ENCODE measurements around the gene TPCN2.

Gene TPCN2

DNA sequence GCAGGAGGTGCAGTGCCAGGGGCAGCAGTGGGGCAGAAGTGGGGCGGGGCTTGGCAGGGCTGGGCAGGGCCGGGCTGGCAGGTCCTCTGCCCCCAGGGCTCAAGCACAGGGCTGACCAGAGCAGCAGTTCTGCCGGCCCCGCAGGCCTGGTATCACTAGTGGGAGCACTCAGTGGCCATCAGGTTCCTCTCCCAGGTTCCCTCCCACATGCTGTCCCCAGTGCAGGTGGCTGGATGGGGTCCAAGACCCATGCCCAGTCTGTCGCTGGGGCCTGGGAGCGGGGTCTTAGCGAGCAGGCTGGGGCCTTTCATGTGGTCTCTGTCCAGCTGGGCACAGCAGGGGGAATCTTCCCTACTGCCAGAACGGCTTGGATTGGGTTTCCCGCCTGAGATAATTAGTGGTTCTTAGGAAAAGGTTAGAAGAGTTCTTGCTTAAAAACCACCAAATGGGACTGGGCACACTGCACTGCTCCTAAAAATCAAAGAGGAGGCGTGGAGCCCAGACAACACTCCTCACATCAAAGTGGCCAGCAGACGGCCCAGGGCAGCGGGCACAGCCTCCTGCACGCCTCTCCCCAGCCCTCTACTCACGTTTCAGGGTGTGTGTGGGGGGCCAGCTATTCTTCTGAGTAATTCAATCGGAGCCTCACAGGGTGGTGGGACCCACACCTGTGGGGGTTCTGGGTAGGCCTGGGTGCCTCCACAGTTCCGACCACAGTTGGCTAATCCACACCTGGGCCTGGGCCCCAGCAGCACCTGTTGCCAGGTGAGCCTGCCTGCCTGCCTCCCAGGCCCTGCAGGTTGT, 45.6 kb downstream of the TPCN2 start:
- no peak overlapping the region for H3K4me3 ChIP-seq (ENCODE audit: low read depth, low read length)
- TF ChIP-seq, protein P1, sequence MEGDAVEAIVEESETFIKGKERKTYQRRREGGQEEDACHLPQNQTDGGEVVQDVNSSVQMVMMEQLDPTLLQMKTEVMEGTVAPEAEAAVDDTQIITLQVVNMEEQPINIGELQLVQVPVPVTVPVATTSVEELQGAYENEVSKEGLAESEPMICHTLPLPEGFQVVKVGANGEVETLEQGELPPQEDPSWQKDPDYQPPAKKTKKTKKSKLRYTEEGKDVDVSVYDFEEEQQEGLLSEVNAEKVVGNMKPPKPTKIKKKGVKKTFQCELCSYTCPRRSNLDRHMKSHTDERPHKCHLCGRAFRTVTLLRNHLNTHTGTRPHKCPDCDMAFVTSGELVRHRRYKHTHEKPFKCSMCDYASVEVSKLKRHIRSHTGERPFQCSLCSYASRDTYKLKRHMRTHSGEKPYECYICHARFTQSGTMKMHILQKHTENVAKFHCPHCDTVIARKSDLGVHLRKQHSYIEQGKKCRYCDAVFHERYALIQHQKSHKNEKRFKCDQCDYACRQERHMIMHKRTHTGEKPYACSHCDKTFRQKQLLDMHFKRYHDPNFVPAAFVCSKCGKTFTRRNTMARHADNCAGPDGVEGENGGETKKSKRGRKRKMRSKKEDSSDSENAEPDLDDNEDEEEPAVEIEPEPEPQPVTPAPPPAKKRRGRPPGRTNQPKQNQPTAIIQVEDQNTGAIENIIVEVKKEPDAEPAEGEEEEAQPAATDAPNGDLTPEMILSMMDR (IDR thresholded peaks at IDR 0.05; ENCODE audit: borderline replicate concordance, insufficient read depth, low read depth, low read length), result no peak

- no peak overlapping the region for H3K4me3 ChIP-seq (ENCODE audit: low read depth, low read length)
- TF ChIP-seq, protein P1 (IDR thresholded peaks at IDR 0.05; ENCODE audit: borderline replicate concordance, insufficient read depth, low read depth, low read length), result no peak
Measured at GRCh38 chr11:69094915-69095290, 46.2 kb downstream of the TPCN2 start.

- H3K4me3 ChIP-seq (ENCODE audit: low read depth, low read length), result no peak overlapping the region
- TF ChIP-seq, protein P1 (IDR thresholded peaks at IDR 0.05; ENCODE audit: borderline replicate concordance, insufficient read depth, low read depth, low read length), result no peak
Measured at GRCh38 chr11:69095300-69095699, 46.6 kb downstream of the TPCN2 start.

DNA sequence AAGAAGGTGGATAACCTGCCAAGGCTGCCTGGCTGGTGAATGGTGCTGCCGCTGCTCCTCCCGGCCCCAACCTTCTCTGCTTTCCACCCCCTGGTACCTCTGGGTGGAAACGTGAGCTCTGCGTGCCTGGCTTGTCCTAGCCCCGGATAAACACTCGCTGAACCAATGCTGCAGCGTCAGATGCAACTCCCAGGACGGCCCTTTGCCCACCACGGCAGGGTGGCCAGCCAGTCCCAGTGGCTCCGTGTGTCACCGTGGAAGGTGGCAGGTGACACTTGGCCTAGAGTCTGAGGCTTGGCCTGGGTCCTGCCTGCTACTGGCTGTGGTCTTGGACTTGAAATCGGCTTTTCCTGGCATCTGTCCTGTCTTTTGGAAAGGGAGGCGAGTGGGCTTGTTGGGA, 47.7 kb downstream of the TPCN2 start:
- no peak overlapping the region for H3K4me3 ChIP-seq (ENCODE audit: low read depth, low read length)
- TF ChIP-seq, protein P1 (IDR thresholded peaks at IDR 0.05; ENCODE audit: borderline replicate concordance, insufficient read depth, low read depth, low read length), result no peak

DNA sequence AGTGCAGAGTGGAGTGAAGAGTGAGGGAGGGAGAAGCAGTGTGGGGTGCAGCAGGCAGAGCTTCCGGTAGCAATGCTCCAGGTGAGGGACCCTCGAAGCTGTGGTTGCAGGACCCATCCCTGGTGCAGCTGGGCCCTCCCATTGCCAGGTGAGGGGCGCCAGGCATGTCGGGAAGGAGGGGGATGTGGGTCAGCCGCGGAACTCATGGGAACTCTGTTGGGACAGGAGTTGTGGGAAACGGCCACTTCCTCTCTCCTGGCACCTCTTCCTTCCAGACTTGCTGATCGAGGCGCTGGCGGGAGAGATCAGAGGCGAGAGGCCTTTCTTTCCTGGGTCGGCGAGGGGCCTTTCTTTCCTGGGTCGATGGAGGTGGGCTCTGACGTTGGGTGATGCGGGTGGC, 48.5 kb downstream of the TPCN2 start:
- TF ChIP-seq, protein P1 (IDR thresholded peaks at IDR 0.05; ENCODE audit: borderline replicate concordance, insufficient read depth, low read depth, low read length), result no peak
- H3K4me3 ChIP-seq (ENCODE audit: low read depth, low read length), result no peak overlapping the region

GRCh38 chr11:69099180-69099579, 50.4 kb downstream of the TPCN2 start:
- TF ChIP-seq, protein P1 (IDR thresholded peaks at IDR 0.05; ENCODE audit: borderline replicate concordance, insufficient read depth, low read depth, low read length), result no peak
- no peak overlapping the region for H3K4me3 ChIP-seq (ENCODE audit: low read depth, low read length)

- TF ChIP-seq, protein P1 (IDR thresholded peaks at IDR 0.05; ENCODE audit: borderline replicate concordance, insufficient read depth, low read depth, low read length), result no peak
- H3K4me3 ChIP-seq (ENCODE audit: low read depth, low read length), result no peak overlapping the region
Measured at GRCh38 chr11:69100454-69101114, 51.9 kb downstream of the TPCN2 start.

Data from GM12875 (cell line).